ENCODE results near the gene KLF7.

The KLF7 gene

DNA sequence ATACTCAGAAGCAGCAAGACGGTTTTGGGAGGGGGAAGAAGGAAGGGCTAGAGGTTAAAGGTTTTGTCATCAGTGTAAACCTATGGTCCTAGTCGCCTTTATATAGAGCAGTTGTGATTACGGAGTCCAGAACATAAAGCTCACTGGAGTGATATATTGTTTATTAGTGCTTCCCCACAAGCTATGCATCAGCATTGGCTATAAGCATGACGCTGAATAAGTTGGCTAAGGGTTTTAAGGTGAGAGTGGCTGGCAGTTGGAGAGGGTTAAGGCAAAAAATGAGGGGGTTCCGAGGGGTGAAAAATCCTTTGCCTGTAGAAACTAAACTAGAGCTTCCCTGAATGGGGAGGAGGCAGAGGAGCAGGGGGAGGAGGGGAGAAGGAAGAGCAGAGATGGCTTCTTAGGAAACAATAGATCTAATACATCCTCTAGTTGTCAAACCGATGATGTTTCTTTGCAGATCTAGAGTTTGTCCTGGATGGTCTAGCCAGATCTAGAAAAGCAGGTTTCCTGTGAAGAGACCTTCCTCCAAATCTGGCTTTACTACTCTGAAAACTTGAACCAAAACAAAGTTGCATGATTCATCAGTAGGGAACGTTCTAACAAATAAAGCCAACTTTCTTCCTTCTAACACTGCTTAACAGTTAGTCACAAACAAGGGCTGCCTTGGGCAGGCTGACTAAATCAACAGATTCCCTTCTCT lies 2.5 kb downstream of the KLF7 start:
- DNase-seq (ENCODE audit: low spot score in 2 of 2) = no peak
- no peaks in the 10 kb centered on the region for H3K27me3 ChIP-seq (ENCODE audit: low read depth)
- H3K36me3 ChIP-seq (replicated peaks) = no peaks in the 10 kb centered on the region
- in situ Hi-C loops (cut with MboI; ENCODE audit: low sequenced_read_pairs) = loop anchor here (10.0 to 25.0 kb wide), 2 partner anchors 178 to 299 kb away; no protein-coding TSS in a partner anchor
- H3K9me3 ChIP-seq = no peaks in the 10 kb centered on the region
- peaks cover 40% of the 10 kb centered on the region for H3K4me1 ChIP-seq
- H3K4me3 ChIP-seq = peak overlapping the region; percentile 66

GRCh38 chr2:207162316-207162715 lies 3.4 kb downstream of the KLF7 start:
- DNase-seq (ENCODE audit: low spot score in 2 of 2) = no peak
- in situ Hi-C loops (cut with MboI; ENCODE audit: low sequenced_read_pairs) = loop anchor here (10.0 to 25.0 kb wide), 2 partner anchors 178 to 300 kb away; no protein-coding TSS in a partner anchor
- Histone ChIP-seq H3K36me3 (replicated peaks) (no peaks in the 10 kb centered on the region), H3K9me3 (no peaks in the 10 kb centered on the region), H3K4me3 (peak overlapping the region; percentile 66; the same call in 1 of the 2 replicates), H3K4me1 (peaks cover 35% of the 10 kb centered on the region), H3K27me3 (ENCODE audit: low read depth) (no peaks in the 10 kb centered on the region)

- H3K9me3 ChIP-seq = no peaks in the 10 kb centered on the region
- no peaks in the 10 kb centered on the region for H3K36me3 ChIP-seq (replicated peaks)
- in situ Hi-C loops (cut with MboI; ENCODE audit: low sequenced_read_pairs) = loop anchor here (10.0 to 25.0 kb wide), 2 partner anchors 177 to 301 kb away; no protein-coding TSS in a partner anchor
- no peak for DNase-seq (ENCODE audit: low spot score in 2 of 2)
- no peaks in the 10 kb centered on the region for H3K27me3 ChIP-seq (ENCODE audit: low read depth)
- H3K4me3 ChIP-seq = no peak overlapping the region
- H3K4me1 ChIP-seq = peaks cover 32% of the 10 kb centered on the region
Measured at GRCh38 chr2:207161247-207162123, 4.3 kb downstream of the KLF7 start.

- in situ Hi-C loops (cut with MboI; ENCODE audit: low sequenced_read_pairs) = loop anchor here (10.0 to 25.0 kb wide), 2 partner anchors 175 to 302 kb away; no protein-coding TSS in a partner anchor
- Histone ChIP-seq H3K27me3 (ENCODE audit: low read depth) (no peaks in the 10 kb centered on the region), H3K36me3 (replicated peaks) (no peaks in the 10 kb centered on the region), H3K9me3 (no peaks in the 10 kb centered on the region), H3K4me3 (no peak overlapping the region), H3K4me1 (peaks cover 44% of the 10 kb centered on the region)
- no peak for DNase-seq (ENCODE audit: low spot score in 2 of 2)
Measured at GRCh38 chr2:207160115-207160514, 5.6 kb downstream of the KLF7 start.

GRCh38 chr2:207159002-207159401 lies 6.7 kb downstream of the KLF7 start:
- in situ Hi-C loops (cut with MboI; ENCODE audit: low sequenced_read_pairs) = loop anchor here (25.0 kb wide), 1 partner anchor 303 kb away; no protein-coding TSS in a partner anchor
- Histone ChIP-seq H3K27me3 (ENCODE audit: low read depth) (no peaks in the 10 kb centered on the region), H3K4me3 (no peak overlapping the region), H3K36me3 (replicated peaks) (no peaks in the 10 kb centered on the region), H3K9me3 (no peaks in the 10 kb centered on the region), H3K4me1 (peaks cover 55% of the 10 kb centered on the region)
- DNase-seq (ENCODE audit: low spot score in 2 of 2) = no peak

GRCh38 chr2:207157731-207158130 lies 8.0 kb downstream of the KLF7 start:
- in situ Hi-C loops (cut with MboI; ENCODE audit: low sequenced_read_pairs) = loop anchor here (25.0 kb wide), 1 partner anchor 305 kb away; no protein-coding TSS in a partner anchor
- H3K27me3 ChIP-seq (ENCODE audit: low read depth) = no peaks in the 10 kb centered on the region
- H3K4me1 ChIP-seq = peaks cover 64% of the 10 kb centered on the region
- no peak for DNase-seq (ENCODE audit: low spot score in 2 of 2)
- H3K9me3 ChIP-seq = no peaks in the 10 kb centered on the region
- H3K4me3 ChIP-seq = no peak overlapping the region
- no peaks in the 10 kb centered on the region; the same call in 1 of the 2 replicates for H3K36me3 ChIP-seq (replicated peaks)

- in situ Hi-C loops (cut with MboI; ENCODE audit: low sequenced_read_pairs) = loop anchor here (25.0 kb wide), 1 partner anchor 305 kb away; no protein-coding TSS in a partner anchor
- peaks cover 64% of the 10 kb centered on the region for H3K4me1 ChIP-seq
Measured at GRCh38 chr2:207157162-207157481, 8.6 kb downstream of the KLF7 start.

DNA sequence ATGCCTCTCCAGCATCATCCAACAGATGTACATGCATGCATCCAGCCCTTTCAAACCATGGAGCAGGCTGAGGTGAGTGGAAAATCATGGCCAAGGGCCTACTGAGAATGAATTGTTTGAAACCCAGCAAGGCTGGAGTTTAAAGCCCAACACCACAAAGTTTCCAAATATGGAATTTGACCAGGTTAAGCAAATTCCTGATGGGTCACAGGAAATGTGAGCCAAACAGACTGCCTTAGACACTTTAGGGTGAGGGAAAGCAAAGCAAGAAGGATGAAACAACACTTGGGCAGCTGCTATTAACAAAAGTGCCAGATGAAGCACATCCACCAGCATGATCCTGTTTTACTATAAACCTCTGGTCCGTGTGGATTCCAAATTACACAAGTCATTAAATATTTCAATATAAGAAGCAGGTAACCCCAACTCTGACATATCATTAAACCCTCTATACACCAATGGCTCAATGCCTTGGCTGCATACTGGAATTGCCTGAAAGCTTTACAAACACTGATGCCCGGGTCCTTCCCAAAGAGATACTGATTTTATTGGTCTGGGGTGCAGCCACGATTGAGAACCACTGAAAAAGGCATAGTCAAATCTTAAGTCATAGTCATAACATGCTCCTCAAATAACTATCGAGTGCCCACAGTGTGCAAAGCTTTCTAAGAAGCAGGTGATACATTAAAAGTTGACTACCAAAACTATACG lies 9.1 kb downstream of the KLF7 start:
- Histone ChIP-seq H3K27me3 (ENCODE audit: low read depth) (no peaks in the 10 kb centered on the region), H3K9me3 (no peaks in the 10 kb centered on the region), H3K36me3 (replicated peaks) (no peaks in the 10 kb centered on the region; the same call in 1 of the 2 replicates), H3K4me3 (no peak overlapping the region), H3K4me1 (peaks cover 63% of the 10 kb centered on the region)
- in situ Hi-C loops (cut with MboI; ENCODE audit: low sequenced_read_pairs) = loop anchor here (25.0 kb wide), 1 partner anchor 306 kb away; no protein-coding TSS in a partner anchor
- DNase-seq (ENCODE audit: low spot score in 2 of 2) = no peak

More at GRCh38 chr2:207157162-207157481, 8.6 kb downstream of the KLF7 start:
- Histone ChIP-seq H3K27me3 (ENCODE audit: low read depth) (no peaks in the 10 kb centered on the region), H3K9me3 (no peaks in the 10 kb centered on the region), H3K36me3 (replicated peaks) (no peaks in the 10 kb centered on the region; the same call in 1 of the 2 replicates), H3K4me3 (no peak overlapping the region)
- DNase-seq (ENCODE audit: low spot score in 2 of 2) = no peak

DNA sequence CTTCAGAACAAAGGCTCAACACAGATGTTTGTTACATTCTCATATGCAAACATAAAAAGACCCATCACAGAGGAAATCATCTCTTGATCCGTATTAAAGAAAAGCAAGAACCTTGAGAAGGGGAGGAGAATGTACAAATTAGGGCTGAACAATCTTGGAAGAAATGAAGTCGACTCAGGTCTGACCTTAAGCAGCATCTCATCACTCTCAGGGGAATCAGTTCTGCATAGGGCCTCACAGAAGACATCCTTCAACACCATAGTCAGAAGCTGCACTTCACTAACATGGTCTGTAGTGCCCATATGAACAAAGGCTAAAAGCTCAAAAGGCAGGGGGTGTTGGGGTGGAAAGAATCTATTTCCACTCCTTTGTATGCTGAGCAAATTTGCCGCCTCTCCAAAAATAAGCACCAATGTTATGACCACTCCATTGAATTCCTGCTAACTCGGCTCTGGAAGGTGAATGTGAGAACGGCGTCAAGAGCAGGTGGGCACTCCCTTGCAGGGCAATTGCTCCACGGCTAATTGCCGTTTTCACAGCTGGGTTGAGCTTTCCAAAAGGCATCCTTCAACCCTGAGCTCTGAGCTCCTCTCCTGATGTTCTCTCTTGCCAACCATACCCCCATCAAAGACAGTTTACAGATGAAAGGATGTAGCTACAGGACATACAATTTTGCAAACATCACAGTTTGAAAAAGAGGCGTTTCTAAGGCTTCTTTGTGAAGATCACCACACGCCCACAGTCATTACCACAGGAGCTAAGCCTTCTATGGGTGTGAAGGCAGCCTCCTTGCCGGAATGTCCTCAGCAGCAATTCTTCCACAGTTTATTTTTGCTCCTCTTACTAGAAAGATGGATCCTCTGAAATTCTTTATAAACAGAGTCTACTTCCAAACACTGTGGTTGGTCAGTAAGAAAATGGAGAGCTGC lies 10.0 kb downstream of the KLF7 start:
- peaks cover 61% of the 10 kb centered on the region for H3K4me1 ChIP-seq
- peak in 1 of 2 experiments; percentile 36 for DNase-seq (ENCODE audit: low spot score in 2 of 2)
- in situ Hi-C loops (cut with MboI; ENCODE audit: low sequenced_read_pairs) = loop anchor here (25.0 kb wide), 1 partner anchor 307 kb away; no protein-coding TSS in a partner anchor

DNA sequence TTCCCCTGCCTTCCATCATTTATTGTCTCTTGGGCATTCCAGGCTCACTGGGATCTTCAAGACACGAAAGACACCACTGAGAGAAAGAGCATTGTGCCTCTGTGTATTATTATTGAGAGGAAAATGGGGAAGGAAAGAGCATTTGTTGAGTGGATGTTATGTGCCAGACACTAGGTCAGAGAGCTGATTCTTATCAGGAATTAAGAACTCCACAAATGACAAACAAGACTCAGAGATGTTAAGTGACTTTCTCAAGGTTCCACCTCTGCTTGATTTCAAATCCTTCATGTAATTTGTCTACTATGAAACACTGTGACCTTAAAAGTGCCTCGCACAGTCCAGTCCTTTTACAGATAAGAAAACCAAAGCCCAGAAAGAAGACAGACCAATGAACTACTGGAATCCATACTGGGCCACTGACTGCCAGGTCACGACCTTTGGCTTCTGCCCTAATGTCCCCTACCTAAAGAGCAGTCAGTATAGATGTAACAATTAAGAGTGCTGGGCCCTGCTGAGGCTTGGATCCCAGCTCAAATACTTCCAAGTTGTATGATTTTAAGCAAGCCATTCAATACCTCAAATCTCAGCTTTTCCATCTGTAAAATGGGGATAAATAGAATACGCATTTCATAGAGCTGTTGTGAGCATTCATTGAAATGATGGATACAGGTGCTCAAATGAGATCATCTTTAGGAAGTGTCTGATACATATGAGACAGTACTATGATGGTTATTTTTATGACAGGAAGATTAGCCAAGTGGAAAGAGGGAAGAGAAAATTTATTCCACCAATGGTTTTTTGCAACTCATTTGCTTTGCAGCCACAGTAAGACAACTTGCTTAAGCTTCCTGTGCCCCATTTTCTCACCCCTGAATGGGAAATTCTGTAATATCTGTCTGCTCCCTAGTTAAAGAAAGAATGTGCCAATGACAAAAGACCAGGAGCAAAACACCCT lies 10.9 kb downstream of the KLF7 start:
- in situ Hi-C loops (cut with MboI; ENCODE audit: low sequenced_read_pairs) = loop anchor here (25.0 kb wide), 1 partner anchor 307 kb away; no protein-coding TSS in a partner anchor
- Histone ChIP-seq H3K9me3 (no peaks in the 10 kb centered on the region), H3K27me3 (ENCODE audit: low read depth) (no peaks in the 10 kb centered on the region), H3K36me3 (replicated peaks) (no peaks in the 10 kb centered on the region; the same call in 1 of the 2 replicates), H3K4me3 (no peak overlapping the region), H3K4me1 (peaks cover 62% of the 10 kb centered on the region)
- no peak for DNase-seq (ENCODE audit: low spot score in 2 of 2)

More for the DNA sequence above, 10.0 kb downstream of the KLF7 start:
- no peaks in the 10 kb centered on the region for H3K27me3 ChIP-seq (ENCODE audit: low read depth)
- no peaks in the 10 kb centered on the region; the same call in 1 of the 2 replicates for H3K36me3 ChIP-seq (replicated peaks)
- no peak overlapping the region for H3K4me3 ChIP-seq
- no peaks in the 10 kb centered on the region for H3K9me3 ChIP-seq

- Histone ChIP-seq H3K36me3 (replicated peaks) (no peaks in the 10 kb centered on the region; the same call in 1 of the 2 replicates), H3K4me3 (no peak overlapping the region), H3K4me1 (peaks cover 64% of the 10 kb centered on the region), H3K9me3 (no peaks in the 10 kb centered on the region), H3K27me3 (ENCODE audit: low read depth) (no peaks in the 10 kb centered on the region)
- in situ Hi-C loops (cut with MboI; ENCODE audit: low sequenced_read_pairs) = loop anchor here (25.0 kb wide), 1 partner anchor 309 kb away; no protein-coding TSS in a partner anchor
- DNase-seq (ENCODE audit: low spot score in 2 of 2) = no peak
Measured at GRCh38 chr2:207153266-207153975, 12.3 kb downstream of the KLF7 start.

All from HAP-1 (cell line).